Stimulated activated CD8-positive, alpha-beta memory T cell treated with anti-CD3 and anti-CD28 coated beads, Interleukin-4, amount 100 ng/mL, for 4 hours (primary cell): ENCODE measurements around the gene LCTL.
"Not testable (repeated sequence)": the region's sequence is repeated elsewhere in the genome, so short reads cannot be mapped to it uniquely, and the experiment has no call there.

Experiments used
- DNase-seq, 2 donors: peaks; one replicate each; pipeline ENCODE4 v3.0.0-alpha.2; 2020; ENCODE audit warnings: low read depth in 2 of 2, low spot score in 1 of 2

Gene LCTL

DNA sequence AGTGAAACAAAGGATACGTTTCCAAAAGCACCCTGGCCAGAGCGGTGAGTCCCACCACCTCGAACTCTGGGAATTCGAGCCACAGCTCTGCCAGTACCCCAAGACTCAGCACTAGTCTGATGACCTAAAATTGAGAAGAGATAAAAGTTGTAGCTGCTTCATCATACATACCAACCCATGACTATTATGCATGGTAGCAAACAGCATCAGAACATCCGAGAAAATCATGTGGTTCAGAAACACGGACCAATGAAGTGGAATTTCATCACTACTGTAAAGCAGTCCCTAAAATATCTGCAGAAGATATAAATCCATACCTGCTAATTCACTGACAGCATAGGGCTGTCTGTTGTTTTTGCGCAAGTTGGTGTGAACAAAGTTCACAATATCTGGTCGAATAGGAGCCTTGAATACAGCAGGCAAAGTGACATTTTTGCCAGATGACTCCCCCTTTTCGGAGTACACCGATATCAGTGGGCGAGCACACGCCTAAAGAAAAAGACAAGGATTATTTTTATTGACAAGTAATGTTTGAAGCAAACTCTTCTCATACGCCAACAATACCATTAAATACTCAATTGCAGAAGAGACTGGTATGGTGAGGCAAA lies 62.7 kb downstream of the LCTL start:
- DNase-seq = not testable (repeated sequence)

- no peak for DNase-seq
Observed at GRCh38 chr15:66502491-66502890, 63.3 kb downstream of the LCTL start.

GRCh38 chr15:66500346-66500745 lies 65.5 kb downstream of the LCTL start:
- not testable (repeated sequence) for DNase-seq

DNA sequence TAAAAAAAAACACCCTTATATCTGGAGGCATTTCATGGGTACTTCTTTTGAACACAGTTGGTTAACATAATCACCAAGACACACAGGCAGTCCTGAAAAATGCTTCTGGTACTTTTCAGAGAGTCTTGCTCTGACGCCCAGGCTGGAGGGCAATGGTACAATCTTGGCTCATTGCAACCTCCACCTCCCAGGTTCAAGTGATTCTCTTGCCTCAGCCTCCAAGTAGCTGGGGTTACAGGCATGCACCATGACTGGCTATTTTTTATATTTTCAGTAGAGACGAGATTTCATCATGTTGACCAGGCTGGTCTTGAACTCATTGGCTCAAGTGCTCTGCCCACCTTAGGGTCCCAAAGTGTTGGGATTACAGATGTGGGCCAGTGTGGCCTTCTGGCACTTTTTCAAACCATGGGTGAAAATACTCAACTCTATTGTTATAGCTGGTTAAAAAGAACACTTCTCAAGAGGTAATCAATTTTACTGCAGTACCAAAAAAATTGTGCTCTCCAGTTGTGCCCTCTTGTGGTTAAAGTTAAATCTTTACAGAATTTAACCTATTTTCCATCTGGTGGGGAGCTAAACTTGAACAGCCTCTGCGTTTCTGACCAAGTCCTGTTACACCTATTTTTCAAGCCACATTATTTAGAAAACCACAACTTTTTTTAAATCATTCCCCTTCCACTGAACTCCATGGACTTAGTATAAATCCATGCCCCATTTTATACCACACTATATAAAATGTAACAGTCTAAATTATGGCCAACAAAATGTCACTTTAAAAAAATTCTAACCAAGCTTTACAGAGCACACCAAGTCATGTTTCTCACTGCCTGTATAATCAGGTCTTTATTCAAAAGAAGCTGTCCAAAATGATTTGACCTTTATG lies 67.1 kb downstream of the LCTL start:
- DNase-seq = no peak
